Stimulated activated CD8-positive, alpha-beta memory T cell treated with anti-CD3 and anti-CD28 coated beads, Interleukin-15, amount 100 ng/mL, for 1 hour (primary cell): ENCODE results near the gene PCDH1.

Source experiments
- DNase-seq: peaks from one replicate; pipeline ENCODE4 v3.0.0-alpha.2; 2020; ENCODE audit warnings: low read depth

PCDH1 gene

DNA sequence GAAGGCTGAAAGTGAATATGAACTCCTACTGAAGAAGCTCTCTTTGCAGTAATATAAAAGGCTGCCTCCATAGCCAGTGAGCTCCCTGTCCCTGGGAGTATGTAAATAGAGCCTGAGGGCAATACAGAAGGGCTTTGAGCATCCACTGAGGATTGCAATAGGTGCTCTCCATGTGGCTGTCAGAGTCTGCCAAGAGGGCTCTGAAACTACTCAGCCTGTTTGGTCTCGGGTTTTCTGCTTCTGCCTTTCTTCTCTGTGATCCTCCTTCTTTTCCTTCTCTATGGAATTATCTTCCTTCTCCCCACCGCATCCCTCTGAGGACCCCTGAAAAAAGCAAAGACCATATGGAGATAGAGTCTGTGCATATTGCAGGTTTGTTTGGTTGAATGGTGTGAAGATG lies 69.4 kb downstream of the PCDH1 start:
- DNase-seq: no peak

DNA sequence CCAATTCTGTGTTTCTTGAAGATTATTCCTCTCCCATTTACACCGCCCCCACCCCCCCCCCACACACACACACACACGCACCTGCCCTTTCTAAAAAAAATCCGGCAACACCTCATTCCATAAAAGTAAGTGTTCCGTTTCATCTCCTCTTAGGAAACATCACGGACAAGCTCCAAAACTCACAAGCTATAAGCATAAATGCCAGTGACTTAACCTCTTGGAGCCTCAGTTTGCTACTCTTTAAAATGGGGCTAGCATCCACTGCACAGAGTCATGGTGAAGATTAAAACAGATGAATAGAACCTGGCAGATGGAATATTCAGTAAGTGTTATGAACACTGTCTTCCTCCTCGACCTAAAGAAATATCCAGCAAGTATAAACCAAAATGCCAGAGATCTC lies 70.5 kb downstream of the PCDH1 start:
- DNase-seq: no peak

DNA sequence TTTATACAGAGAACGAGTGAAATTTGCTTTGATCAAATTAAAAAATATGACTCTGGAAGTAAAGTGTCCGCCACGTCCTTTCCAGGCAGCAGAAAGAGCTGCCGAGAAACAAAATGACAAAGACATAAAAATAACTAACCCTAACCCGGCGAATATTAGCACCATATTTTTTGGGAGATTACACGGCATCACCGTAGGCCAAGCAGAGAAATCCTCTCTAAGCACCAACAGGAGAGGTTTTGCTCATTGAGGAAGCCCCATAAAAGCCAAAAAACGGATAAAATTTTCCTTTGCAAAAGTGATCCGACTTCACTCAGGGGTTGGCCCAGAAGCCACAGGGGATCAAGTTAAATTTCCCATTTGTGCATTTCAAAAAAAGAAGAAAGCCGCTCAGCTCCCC lies 70.9 kb downstream of the PCDH1 start:
- DNase-seq: no peak

DNA sequence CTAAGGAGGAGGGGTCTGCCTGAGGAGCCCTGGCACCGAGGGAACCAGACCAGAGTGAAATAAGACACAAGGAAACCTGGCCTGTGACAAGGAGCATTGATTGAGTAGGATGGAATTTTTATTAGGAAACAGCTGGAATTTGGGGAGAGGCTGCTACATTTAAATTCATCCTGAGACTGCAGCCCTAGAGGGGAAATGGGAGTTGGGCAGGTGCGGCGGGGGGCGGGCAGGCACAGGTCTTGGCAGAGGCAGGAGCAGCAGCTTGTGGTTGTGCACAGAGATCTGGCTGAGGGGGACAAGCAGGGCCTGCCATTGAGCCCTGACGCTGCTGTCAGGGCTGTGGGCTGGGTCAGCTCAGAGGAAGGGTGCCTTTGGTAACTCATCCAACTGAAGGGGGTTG lies 71.6 kb downstream of the PCDH1 start:
- no peak for DNase-seq

DNA sequence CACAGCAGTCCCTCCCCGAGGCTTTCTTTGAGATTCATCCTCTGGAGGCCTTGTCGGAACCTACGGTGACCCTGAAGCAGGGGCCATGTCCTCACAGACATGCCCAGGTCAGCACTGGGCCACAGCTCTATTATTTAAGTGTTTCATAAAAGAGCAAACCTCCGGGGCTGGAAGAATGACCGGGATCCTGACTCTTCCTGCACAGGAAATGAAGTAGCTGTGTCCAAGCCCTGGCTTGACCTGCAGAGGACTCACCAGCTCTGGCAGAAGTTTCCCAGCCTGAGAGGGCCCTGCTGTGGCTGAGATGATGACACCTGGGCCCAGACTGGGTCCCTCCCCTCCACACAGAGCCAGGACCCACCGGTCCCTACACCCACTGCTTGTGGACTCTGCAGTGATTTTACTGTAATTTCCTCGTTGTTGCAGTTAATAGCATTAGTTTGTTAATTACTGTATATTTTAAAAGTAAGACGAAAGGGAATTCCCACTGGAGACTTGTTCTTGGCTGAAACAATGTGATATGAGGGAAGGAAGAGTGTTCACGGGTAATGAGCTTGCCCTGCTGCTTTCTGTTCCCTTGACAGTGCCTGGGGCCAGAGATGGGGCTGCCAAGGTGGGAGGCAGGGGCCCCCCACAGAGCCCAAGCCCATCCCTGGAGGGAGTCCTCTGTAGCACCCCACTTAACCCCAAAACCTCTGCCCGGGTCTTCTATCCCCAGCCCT lies 72.2 kb downstream of the PCDH1 start:
- DNase-seq: no peak

DNA sequence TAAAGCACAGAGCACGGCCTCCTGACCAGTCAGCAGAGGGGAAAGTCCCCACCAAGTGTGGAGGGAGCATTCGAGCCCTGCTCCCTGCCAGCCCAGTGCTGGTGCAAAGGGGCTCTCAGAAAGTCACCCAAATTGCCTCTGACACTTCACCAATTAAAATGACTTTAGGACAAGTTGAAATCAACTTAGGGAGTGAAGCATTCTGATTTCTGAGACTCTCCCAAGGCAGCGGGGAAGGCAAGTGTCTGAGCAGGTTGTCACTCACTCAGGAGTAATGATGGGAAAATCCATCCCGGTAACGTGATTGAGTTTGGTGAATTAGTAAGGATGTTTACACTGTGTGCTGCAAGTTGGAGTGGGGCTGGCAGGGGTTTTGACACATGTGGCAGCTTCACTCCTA lies 73.7 kb downstream of the PCDH1 start:
- DNase-seq: no peak
